ENCODE data around the gene KIDINS220.

KIDINS220 gene

DNA sequence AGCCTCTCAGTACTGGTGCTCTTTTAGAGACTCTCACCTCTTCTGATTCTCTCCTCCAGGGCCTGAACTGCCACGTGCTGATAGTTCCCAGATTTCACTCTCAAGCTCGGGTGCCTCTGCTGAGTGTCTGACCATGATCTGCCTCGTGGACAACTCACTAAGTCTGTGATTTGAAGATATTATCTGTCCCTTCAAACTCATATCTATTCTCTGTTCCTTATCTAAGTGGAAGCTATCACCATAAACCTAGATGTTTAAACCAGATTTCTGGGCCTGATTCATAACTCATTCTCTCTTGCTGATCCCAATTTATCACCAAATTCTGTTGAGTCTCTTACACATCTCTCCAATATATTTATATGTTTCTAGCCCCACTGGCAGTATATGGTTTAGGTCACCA is 29.9 kb upstream of the KIDINS220 start:
- H3K9ac ChIP-seq (ENCODE audit: low read length) = no peak overlapping the region
- no peaks in the 10 kb centered on the region for H3K27me3 ChIP-seq (ENCODE audit: control insufficient read depth, insufficient read depth, low read length)
- no peak overlapping the region for H3K4me3 ChIP-seq (ENCODE audit: low read length)
- no peak overlapping the region for H3K27ac ChIP-seq (ENCODE audit: low read length)
- H3K9me3 ChIP-seq (ENCODE audit: control insufficient read depth, low read depth, low read length) = no peaks in the 10 kb centered on the region
- no peaks in the 10 kb centered on the region for H3K4me1 ChIP-seq (ENCODE audit: control insufficient read depth, low read depth, low read length)
- H3K36me3 ChIP-seq (ENCODE audit: control insufficient read depth, low read depth, low read length) = no peaks in the 10 kb centered on the region

- Histone ChIP-seq H3K4me1 (ENCODE audit: control insufficient read depth, low read depth, low read length) (no peaks in the 10 kb centered on the region), H3K9me3 (ENCODE audit: control insufficient read depth, low read depth, low read length) (no peaks in the 10 kb centered on the region), H3K9ac (ENCODE audit: low read length) (no peak overlapping the region), H3K4me3 (ENCODE audit: low read length) (no peak overlapping the region), H3K36me3 (ENCODE audit: control insufficient read depth, low read depth, low read length) (no peaks in the 10 kb centered on the region), H3K27me3 (ENCODE audit: control insufficient read depth, insufficient read depth, low read length) (no peaks in the 10 kb centered on the region), H3K27ac (ENCODE audit: low read length) (no peak overlapping the region)
These were observed 26.0 kb upstream of the KIDINS220 start for GRCh38 chr2:8863331-8863953.

- no peaks in the 10 kb centered on the region for H3K36me3 ChIP-seq (ENCODE audit: control insufficient read depth, low read depth, low read length)
- no peak overlapping the region for H3K4me3 ChIP-seq (ENCODE audit: low read length)
- H3K27ac ChIP-seq (ENCODE audit: low read length) = no peak overlapping the region
- H3K9ac ChIP-seq (ENCODE audit: low read length) = no peak overlapping the region
- H3K9me3 ChIP-seq (ENCODE audit: control insufficient read depth, low read depth, low read length) = no peaks in the 10 kb centered on the region
- no peaks in the 10 kb centered on the region for H3K27me3 ChIP-seq (ENCODE audit: control insufficient read depth, insufficient read depth, low read length)
- H3K4me1 ChIP-seq (ENCODE audit: control insufficient read depth, low read depth, low read length) = no peaks in the 10 kb centered on the region
These were observed 24.8 kb upstream of the KIDINS220 start for GRCh38 chr2:8862230-8862629.

GRCh38 chr2:8861797-8862196 is 24.4 kb upstream of the KIDINS220 start:
- Histone ChIP-seq H3K27me3 (ENCODE audit: control insufficient read depth, insufficient read depth, low read length) (no peaks in the 10 kb centered on the region), H3K4me1 (ENCODE audit: control insufficient read depth, low read depth, low read length) (no peaks in the 10 kb centered on the region), H3K4me3 (ENCODE audit: low read length) (no peak overlapping the region), H3K27ac (ENCODE audit: low read length) (no peak overlapping the region), H3K36me3 (ENCODE audit: control insufficient read depth, low read depth, low read length) (no peaks in the 10 kb centered on the region), H3K9me3 (ENCODE audit: control insufficient read depth, low read depth, low read length) (no peaks in the 10 kb centered on the region), H3K9ac (ENCODE audit: low read length) (no peak overlapping the region)

DNA sequence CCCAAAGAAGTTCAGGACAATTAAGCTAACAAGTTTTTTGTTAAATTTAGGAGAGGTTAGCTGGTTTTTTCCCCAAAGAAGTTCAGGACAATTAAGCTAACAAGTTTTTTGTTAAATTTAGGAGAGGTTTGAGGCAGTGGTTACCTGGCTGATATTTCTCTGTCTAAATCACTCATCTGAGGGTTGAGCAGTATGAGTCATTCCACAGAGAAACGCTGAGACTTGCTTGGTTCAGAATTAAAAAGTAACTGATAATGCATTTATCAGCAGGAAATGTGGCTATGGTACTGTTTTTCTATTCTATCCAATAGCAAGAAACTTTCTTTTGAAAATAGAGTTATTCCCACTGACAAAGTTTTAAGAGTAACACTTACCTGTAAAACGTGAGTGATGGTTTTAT is 22.8 kb upstream of the KIDINS220 start:
- no peak overlapping the region for H3K9ac ChIP-seq (ENCODE audit: low read length)
- H3K4me1 ChIP-seq (ENCODE audit: control insufficient read depth, low read depth, low read length) = no peaks in the 10 kb centered on the region
- H3K27ac ChIP-seq (ENCODE audit: low read length) = no peak overlapping the region
- H3K36me3 ChIP-seq (ENCODE audit: control insufficient read depth, low read depth, low read length) = no peaks in the 10 kb centered on the region
- H3K4me3 ChIP-seq (ENCODE audit: low read length) = no peak overlapping the region
- H3K27me3 ChIP-seq (ENCODE audit: control insufficient read depth, insufficient read depth, low read length) = no peaks in the 10 kb centered on the region
- no peaks in the 10 kb centered on the region for H3K9me3 ChIP-seq (ENCODE audit: control insufficient read depth, low read depth, low read length)

GRCh38 chr2:8858910-8859309 is 21.5 kb upstream of the KIDINS220 start:
- no peak overlapping the region for H3K4me3 ChIP-seq (ENCODE audit: low read length)
- H3K27ac ChIP-seq (ENCODE audit: low read length) = no peak overlapping the region
- no peaks in the 10 kb centered on the region for H3K4me1 ChIP-seq (ENCODE audit: control insufficient read depth, low read depth, low read length)
- H3K36me3 ChIP-seq (ENCODE audit: control insufficient read depth, low read depth, low read length) = no peaks in the 10 kb centered on the region
- no peaks in the 10 kb centered on the region for H3K9me3 ChIP-seq (ENCODE audit: control insufficient read depth, low read depth, low read length)
- no peaks in the 10 kb centered on the region for H3K27me3 ChIP-seq (ENCODE audit: control insufficient read depth, insufficient read depth, low read length)
- H3K9ac ChIP-seq (ENCODE audit: low read length) = no peak overlapping the region

GRCh38 chr2:8858264-8858663 is 20.9 kb upstream of the KIDINS220 start:
- Histone ChIP-seq H3K4me1 (ENCODE audit: control insufficient read depth, low read depth, low read length) (no peaks in the 10 kb centered on the region), H3K27ac (ENCODE audit: low read length) (no peak overlapping the region), H3K4me3 (ENCODE audit: low read length) (no peak overlapping the region), H3K36me3 (ENCODE audit: control insufficient read depth, low read depth, low read length) (no peaks in the 10 kb centered on the region), H3K27me3 (ENCODE audit: control insufficient read depth, insufficient read depth, low read length) (no peaks in the 10 kb centered on the region), H3K9ac (ENCODE audit: low read length) (no peak overlapping the region), H3K9me3 (ENCODE audit: control insufficient read depth, low read depth, low read length) (no peaks in the 10 kb centered on the region)

GRCh38 chr2:8857709-8858108 is 20.3 kb upstream of the KIDINS220 start:
- H3K9me3 ChIP-seq (ENCODE audit: control insufficient read depth, low read depth, low read length) = no peaks in the 10 kb centered on the region
- H3K36me3 ChIP-seq (ENCODE audit: control insufficient read depth, low read depth, low read length) = no peaks in the 10 kb centered on the region
- no peaks in the 10 kb centered on the region for H3K27me3 ChIP-seq (ENCODE audit: control insufficient read depth, insufficient read depth, low read length)
- H3K27ac ChIP-seq (ENCODE audit: low read length) = no peak overlapping the region
- no peaks in the 10 kb centered on the region for H3K4me1 ChIP-seq (ENCODE audit: control insufficient read depth, low read depth, low read length)
- H3K9ac ChIP-seq (ENCODE audit: low read length) = no peak overlapping the region
- H3K4me3 ChIP-seq (ENCODE audit: low read length) = no peak overlapping the region

DNA sequence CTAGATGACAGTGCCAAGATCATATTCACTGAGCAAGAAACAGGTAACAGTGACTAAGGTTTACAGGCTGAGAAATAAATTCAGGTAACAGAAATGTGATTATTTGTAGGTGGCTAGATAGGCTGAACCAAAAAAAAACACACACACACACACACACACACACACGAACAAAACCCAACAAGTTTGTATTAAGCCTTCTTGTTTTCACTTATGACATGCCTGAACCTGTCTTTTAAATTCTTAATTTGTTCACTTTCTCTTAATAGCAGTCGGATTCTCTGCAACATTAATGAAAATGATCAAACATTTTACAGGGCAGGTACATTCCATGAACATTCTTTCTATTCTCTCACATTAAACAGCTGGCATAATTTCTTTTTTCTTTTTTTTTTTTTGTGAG is 18.8 kb upstream of the KIDINS220 start:
- Histone ChIP-seq H3K9ac (ENCODE audit: low read length) (no peak overlapping the region), H3K27ac (ENCODE audit: low read length) (no peak overlapping the region), H3K36me3 (ENCODE audit: control insufficient read depth, low read depth, low read length) (no peaks in the 10 kb centered on the region), H3K4me1 (ENCODE audit: control insufficient read depth, low read depth, low read length) (no peaks in the 10 kb centered on the region), H3K9me3 (ENCODE audit: control insufficient read depth, low read depth, low read length) (no peaks in the 10 kb centered on the region), H3K4me3 (ENCODE audit: low read length) (no peak overlapping the region), H3K27me3 (ENCODE audit: control insufficient read depth, insufficient read depth, low read length) (no peaks in the 10 kb centered on the region)

- H3K36me3 ChIP-seq (ENCODE audit: control insufficient read depth, low read depth, low read length) = no peaks in the 10 kb centered on the region
- no peak overlapping the region for H3K4me3 ChIP-seq (ENCODE audit: low read length)
- H3K27me3 ChIP-seq (ENCODE audit: control insufficient read depth, insufficient read depth, low read length) = no peaks in the 10 kb centered on the region
- H3K27ac ChIP-seq (ENCODE audit: low read length) = no peak overlapping the region
- no peaks in the 10 kb centered on the region for H3K4me1 ChIP-seq (ENCODE audit: control insufficient read depth, low read depth, low read length)
- H3K9me3 ChIP-seq (ENCODE audit: control insufficient read depth, low read depth, low read length) = no peaks in the 10 kb centered on the region
- H3K9ac ChIP-seq (ENCODE audit: low read length) = no peak overlapping the region
These were observed 17.6 kb upstream of the KIDINS220 start for GRCh38 chr2:8855010-8855409.

DNA sequence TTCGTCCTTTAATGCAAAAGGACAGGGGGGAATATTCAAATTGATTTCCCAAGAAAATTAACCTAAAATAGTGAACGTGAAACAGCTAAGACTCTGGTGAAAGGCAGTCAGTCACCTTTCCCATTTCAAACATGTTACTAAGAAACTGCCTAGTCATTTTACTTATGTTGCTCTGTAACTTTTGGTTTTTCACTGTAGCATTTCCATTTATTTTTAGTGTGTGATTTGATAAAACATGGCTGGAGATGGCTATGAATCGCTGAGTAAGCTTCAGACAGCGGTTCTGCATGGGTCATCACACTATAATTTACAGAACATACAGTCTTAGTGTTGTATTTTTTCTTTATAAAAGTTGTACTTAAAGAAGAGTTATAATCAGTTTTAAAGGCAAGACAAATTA is 16.0 kb upstream of the KIDINS220 start:
- no peaks in the 10 kb centered on the region for H3K36me3 ChIP-seq (ENCODE audit: control insufficient read depth, low read depth, low read length)
- H3K27me3 ChIP-seq (ENCODE audit: control insufficient read depth, insufficient read depth, low read length) = no peaks in the 10 kb centered on the region
- H3K4me1 ChIP-seq (ENCODE audit: control insufficient read depth, low read depth, low read length) = no peaks in the 10 kb centered on the region
- H3K27ac ChIP-seq (ENCODE audit: low read length) = no peak overlapping the region
- no peaks in the 10 kb centered on the region for H3K9me3 ChIP-seq (ENCODE audit: control insufficient read depth, low read depth, low read length)
- no peak overlapping the region for H3K9ac ChIP-seq (ENCODE audit: low read length)
- H3K4me3 ChIP-seq (ENCODE audit: low read length) = no peak overlapping the region

DNA sequence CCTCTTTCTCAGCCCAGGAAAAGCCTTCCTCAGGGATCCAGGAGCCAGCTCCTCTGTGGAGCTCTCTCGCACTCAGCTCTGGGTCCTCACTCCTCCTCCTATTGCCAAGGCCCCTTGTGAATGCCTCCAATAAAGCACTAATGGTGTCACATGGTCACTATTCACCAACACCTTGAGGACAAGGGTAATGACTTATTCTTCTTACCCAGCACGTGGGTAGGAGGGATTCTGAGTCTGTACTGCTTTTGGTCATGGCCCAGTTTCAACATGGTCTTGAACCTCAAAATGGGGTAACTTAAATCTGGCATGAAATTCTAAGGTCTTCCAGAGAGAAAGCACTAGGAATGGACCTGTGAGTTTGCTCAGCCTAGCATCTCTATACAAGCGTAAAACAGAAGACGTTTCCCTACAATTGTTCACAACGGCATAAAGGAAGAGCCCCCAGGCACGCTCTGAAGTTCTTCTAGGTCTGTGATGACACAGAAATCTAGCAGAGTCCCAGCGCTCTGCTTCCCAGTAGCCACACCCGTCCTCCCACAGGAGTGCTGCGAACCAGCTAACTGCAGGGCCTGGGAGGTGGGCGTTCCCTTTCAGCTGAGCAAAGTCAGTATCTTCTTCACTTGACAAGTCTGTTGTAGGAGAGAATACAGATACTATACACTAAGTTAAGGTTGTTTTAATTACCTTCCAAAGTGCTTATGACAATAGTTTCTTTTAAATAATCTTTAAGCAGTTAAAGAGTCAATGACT is 14.6 kb upstream of the KIDINS220 start:
- Histone ChIP-seq H3K36me3 (ENCODE audit: control insufficient read depth, low read depth, low read length) (no peaks in the 10 kb centered on the region), H3K4me1 (ENCODE audit: control insufficient read depth, low read depth, low read length) (no peaks in the 10 kb centered on the region), H3K9ac (ENCODE audit: low read length) (no peak overlapping the region), H3K27me3 (ENCODE audit: control insufficient read depth, insufficient read depth, low read length) (no peaks in the 10 kb centered on the region), H3K27ac (ENCODE audit: low read length) (no peak overlapping the region), H3K4me3 (ENCODE audit: low read length) (no peak overlapping the region), H3K9me3 (ENCODE audit: control insufficient read depth, low read depth, low read length) (no peaks in the 10 kb centered on the region)
